Measurements from ENCODE around the gene TMEM132D.
"Not testable (repeated sequence)": the region's sequence is repeated elsewhere in the genome, so short reads cannot be mapped to it uniquely, and the experiment has no call there.

The TMEM132D gene

DNA sequence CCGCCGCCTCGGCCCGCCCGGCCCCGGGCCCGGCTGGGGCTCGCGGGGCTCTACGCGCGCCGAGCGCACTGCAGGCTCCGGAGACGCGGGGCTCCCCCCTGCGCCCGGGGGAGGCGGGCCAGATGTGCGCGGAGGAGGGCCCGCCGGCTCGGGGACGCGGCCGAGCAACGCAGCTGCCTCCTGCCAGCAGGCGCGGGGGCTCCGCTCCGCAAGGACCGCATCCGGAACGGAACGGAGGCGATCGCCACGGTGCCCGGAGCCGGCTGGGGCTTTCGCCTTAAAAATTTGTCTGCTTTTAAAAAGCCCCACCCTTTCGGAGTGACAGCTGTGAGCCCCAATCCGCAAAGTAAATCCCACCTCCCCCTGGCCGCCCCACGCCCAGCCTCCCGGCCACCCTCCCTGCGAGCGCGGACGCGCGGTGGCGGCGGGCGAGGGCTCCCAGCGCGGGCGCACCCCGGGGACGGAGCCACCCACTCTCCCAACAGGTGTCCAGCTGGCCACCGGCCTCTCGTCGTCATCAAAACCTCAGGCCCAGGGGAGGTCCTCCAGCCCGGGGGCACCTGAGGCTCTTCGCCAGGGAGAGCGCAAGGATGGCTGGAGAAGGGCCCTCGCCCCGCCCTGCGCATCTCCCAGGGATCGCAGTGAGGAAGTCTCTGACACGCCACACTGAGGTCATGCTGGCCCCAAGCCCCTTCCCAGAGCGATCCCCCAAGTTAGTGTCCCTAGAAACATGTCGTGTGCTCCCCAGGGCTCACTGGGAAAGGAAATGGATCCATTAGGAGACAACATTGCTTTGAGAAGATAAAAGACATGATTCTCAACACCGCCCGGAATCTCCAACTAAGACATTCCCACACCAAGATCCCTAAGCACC, at the start of gene TMEM132D:
TSS of gene TMEM132D (minus strand) at position 70 of the 874 bp plus-strand sequence.
- no peak for DNase-seq (ENCODE audit: low read depth in 2 of 2)

DNA sequence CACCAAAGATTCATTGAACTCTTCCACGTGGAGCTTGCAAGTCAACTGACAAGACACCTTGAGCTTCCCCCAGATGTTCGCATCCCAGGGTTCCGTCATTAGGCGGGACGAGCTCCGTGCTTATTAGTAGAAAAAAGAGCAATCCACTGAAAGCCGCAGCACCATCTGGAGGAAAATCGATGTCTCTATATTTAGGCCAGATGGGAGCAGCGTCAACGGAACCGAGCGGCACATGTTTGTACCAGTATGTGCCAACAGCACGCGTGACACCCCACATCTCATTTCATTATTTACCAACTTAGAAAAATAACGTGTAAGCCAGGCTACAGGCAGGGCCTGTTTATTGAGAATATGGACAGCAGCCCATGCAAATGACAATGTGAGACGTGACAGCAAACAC, 45.8 kb upstream of the TMEM132D start:
- no peak for DNase-seq (ENCODE audit: low read depth in 2 of 2)

GRCh38 chr12:129941618-129942017, 37.8 kb upstream of the TMEM132D start:
- DNase-seq (ENCODE audit: low read depth in 2 of 2), result no peak

GRCh38 chr12:129938089-129938488, 34.3 kb upstream of the TMEM132D start:
- no peak for DNase-seq (ENCODE audit: low read depth in 2 of 2)

- no peak for DNase-seq (ENCODE audit: low read depth in 2 of 2)
Observed at GRCh38 chr12:129937426-129937825, 33.6 kb upstream of the TMEM132D start.

DNA sequence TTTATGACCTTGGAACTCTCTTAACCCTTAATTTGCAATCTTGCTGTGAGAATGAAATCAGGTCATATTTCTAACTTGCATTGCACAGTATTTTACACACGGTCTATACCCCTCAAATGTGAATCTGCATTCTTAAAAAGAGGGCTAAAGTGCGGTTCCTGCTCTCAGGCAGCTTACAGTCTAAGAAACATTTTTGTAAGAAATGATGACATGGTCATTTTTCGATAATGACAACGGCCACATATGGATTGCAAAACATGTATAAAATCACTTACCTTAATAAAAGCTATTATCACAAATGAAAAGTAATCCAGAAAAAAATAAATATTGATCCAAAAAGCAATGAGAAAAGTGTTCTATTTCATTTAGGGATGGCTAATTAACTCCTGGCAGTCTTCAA, 24.8 kb upstream of the TMEM132D start:
- DNase-seq (ENCODE audit: low read depth in 2 of 2), result no peak

- no peak for DNase-seq (ENCODE audit: low read depth in 2 of 2)
Observed at GRCh38 chr12:129927316-129927900, 23.6 kb upstream of the TMEM132D start.

GRCh38 chr12:129911428-129912049, 7.7 kb upstream of the TMEM132D start:
- no peak for DNase-seq (ENCODE audit: low read depth in 2 of 2)

- DNase-seq (ENCODE audit: low read depth in 2 of 2), result no peak
Observed at GRCh38 chr12:129909051-129910020, 5.5 kb upstream of the TMEM132D start.

- no peak for DNase-seq (ENCODE audit: low read depth in 2 of 2)
Observed at GRCh38 chr12:129903092-129903945, 506 bp downstream of the TMEM132D start.

DNA sequence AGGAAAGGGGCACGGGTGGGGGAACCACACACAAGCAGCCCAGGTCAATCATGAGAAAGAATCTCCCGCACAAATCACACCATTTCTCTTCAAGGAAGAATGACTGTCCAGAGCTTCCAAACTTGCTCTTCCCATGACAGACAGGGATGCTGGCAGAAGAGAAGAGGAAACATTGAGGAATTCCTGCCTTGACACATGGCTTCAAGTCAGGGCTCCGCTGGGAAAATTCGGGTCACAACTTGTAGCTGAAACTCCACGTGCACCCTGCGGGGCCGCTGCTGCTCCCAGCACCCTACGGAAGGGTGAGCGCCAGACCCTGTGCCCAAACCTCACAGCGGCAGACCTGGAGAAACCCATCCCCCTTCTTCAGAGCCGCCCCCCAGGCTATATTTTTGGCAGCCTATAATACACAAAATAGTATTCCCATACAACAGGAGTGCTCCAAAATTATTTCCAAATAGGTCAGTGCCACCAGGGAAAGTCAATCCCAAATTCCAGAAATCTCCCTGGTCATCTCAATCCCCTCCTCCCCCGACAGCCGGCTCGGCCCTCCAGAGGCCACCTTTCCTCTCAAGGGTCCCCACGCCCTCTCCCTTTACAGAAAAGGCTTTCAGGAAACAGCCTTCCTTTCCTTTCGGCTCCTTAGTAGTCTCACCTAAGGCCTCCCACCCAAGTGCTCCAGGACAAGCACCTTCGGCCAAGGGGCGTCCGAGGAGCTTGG, 1.3 kb downstream of the TMEM132D start:
- DNase-seq (ENCODE audit: low read depth in 2 of 2), result no peak

DNA sequence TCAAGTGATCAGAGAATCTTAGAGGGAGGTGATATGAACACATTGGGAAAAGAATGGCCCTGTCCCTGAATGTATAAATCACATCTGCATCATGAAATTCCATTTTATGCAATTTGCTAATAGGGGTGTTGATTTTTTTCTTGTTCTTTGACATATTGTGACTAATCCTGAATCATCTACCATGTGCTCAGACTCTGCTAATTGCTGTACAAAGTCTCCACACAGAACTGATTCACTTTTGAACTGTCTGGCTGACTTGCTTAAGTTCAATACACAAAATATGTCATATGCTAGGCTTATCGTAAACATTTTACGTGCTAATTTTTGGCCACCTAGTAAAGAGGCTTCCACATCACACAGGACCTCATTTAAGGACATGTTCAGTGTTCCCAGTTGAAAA, 2.6 kb downstream of the TMEM132D start:
- no peak for DNase-seq (ENCODE audit: low read depth in 2 of 2)

GRCh38 chr12:129900306-129900705, 3.5 kb downstream of the TMEM132D start:
- DNase-seq (ENCODE audit: low read depth in 2 of 2), result no peak

GRCh38 chr12:129899045-129899444, 4.8 kb downstream of the TMEM132D start:
- not testable (repeated sequence) for DNase-seq (ENCODE audit: low read depth in 2 of 2)

DNA sequence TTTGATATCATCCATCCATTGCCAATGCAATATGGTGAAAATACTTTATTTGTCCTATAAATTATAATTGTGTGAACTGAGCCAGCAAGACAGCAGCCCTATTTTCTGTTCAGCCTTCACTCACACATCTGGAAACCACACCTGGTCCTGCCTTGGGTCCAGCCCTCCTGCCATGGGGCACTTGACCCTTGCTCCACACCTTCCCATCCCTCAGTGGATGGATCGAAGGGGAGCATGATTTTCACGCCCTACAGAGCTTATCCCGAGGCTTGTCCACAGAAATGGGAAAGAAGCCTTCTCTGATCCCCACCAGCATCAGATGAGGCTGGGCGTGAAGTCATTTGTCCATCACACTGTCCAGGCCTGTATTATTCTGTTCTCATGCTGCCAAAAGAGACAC, 10.1 kb downstream of the TMEM132D start:
- no peak for DNase-seq (ENCODE audit: low read depth in 2 of 2)

DNA sequence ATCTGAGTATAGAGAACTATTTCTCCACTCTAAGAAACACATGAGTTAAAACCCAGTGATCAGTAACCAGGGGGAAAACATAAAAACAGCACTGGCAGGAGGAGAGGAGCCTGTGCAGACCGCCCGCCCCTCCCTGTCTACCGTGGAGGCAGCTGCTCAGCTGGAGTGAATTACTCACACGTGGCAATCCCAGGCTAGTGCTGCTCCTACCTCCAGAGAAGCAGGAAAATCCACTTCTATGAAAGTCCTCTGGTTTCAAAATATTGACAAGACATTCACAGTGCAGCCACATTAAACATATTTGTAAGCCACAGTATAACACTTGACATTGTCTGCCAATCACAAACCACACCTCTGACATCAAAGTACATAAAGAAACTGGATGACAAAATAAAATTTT, 16.7 kb downstream of the TMEM132D start:
- DNase-seq (ENCODE audit: low read depth in 2 of 2), result no peak

GRCh38 chr12:129886541-129886940, 17.3 kb downstream of the TMEM132D start:
- DNase-seq (ENCODE audit: low read depth in 2 of 2), result no peak

- no peak for DNase-seq (ENCODE audit: low read depth in 2 of 2)
Observed at GRCh38 chr12:129885287-129885686, 18.5 kb downstream of the TMEM132D start.

- DNase-seq (ENCODE audit: low read depth in 2 of 2), result no peak
Observed at GRCh38 chr12:129877411-129877810, 26.4 kb downstream of the TMEM132D start.

- DNase-seq (ENCODE audit: low read depth in 2 of 2), result no peak
Observed at GRCh38 chr12:129873833-129874208, 30.0 kb downstream of the TMEM132D start.
